GM19372 (cell line): ENCODE data around the gene PLEKHH2.
"Not testable (repeated sequence)": the region's sequence is repeated elsewhere in the genome, so short reads cannot be mapped to it uniquely, and the experiment has no call there.

Source experiments
- ATAC-seq: cut with Tn5 transposase; IDR thresholded peaks from one replicate; pipeline ENCODE4 v1.9.1; 2021; ENCODE audit warnings: mild to moderate bottlenecking, low read depth, moderate library complexity; ENCODE audit not compliant: unreplicated experiment

Gene PLEKHH2

DNA sequence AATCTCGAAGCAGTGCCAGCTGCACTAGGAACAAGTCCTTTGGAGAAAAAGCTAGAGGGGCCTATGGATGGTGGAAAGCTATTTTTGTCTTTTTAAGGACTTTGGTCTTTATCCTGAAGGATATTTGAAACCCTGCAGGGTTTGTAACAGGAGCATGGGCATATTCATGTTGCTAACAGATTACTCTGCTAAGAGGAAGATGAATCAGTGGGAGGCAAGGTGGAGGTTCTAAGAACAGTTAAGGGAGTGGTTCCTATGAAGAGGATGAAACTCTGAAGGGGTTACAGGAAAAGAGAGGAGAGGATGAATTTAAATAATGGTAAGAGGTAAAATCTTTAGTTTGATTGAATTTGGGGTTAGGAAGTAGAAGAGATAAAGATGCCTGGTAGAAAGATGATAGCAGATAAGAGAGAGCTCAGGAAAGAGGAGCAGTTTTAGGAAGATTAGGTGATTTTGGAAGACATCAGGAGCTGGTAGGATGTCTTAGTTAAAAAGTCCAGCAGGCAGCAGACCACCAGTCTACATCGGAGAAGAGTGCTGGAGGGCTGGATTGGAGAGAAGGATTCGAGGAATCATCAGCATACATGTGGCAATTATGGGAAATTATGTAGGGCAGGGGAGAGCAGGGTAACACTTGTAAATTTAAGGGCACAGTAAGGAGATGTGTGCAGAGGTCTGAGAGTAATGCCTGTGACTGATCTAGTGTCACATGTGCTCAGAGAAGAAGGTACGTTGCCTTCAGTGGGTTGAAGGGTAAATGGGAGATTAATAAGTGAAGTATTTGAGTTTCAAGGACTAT is 78.4 kb downstream of the PLEKHH2 start:
- no peak for ATAC-seq

DNA sequence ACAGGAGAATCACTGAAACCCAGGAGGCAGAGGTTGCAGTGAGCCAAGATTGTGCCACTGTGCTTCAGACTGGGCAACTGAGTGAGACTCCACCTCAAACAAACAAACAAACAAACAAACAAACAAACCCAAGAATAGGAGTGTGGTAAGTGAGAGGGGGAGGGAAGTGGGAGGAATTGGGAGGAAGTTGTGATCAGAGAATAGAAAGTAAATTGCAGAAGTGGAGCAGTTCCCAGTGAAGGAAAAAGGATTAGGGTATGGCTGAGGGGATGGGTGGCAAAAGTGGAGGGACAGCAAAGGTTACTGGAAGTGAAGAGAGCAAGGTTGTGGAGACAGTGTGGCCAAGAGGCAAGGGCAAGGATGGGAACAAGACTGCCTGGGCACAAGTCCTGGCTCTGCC is 80.3 kb downstream of the PLEKHH2 start:
- ATAC-seq = no peak

DNA sequence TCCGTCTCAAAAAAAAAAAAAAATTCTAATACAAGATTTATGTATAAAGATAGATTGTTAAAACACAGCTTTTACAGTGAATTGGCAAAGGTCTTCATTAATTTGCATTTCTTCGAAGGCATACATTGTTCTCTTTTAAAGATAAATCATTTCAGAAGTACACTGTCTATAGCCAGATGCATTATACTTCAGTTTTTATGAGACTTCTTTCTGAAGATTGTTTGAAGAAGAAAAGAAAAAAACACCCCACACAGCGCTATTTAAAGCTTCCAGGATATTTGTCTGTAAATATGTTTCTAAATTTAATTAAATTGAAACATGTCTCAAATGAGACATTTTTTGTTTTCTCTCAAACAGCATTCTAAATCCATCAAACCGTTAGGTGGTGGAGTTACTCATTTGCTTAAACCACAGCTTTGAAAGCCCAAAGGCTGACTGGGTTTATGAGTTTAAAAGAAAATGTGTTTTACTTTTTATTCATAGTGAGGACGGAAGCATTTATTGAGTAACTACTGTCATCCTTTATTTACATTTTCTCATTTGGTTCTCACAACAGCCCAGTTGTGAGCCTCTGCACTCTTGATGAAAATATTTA is 81.6 kb downstream of the PLEKHH2 start:
- ATAC-seq = no peak

DNA sequence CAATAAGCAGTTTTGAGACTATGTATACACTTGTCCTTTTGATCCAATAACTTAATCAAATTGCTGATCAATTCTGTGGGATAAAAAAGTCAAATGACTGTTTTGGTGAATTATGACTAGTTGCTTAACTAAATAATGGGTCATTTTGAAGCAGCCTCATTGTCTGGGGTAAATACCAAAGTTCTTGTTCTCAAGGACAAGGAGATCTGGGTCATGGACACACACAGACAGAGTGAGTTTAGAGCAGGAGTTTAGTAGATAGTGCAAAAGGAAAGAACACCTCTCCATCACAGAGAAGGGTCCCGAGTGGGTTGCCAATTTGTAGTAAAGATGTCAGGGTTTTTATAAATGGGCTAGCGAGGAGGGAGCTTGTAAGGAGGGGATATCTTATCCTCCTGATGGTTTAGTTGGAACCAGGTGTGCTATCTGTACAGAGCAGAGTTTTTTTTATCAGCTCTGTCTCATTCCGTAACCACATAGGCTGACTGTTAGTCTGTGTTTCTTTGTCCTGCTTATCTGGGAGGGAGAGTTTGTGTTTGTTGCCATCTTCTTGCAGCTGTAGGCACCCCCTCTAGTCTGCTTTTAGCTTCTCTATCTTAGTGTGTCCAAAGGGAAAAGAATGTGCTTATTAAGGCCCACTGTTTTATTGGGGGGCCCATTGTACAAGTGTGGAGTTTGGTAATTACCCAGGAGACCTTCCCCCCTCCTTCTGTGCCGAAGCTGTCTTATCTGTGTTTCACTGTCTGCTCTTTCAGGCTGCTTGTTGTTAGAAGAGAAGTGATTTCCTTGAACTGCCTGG is 87.9 kb downstream of the PLEKHH2 start:
- ATAC-seq = no peak

DNA sequence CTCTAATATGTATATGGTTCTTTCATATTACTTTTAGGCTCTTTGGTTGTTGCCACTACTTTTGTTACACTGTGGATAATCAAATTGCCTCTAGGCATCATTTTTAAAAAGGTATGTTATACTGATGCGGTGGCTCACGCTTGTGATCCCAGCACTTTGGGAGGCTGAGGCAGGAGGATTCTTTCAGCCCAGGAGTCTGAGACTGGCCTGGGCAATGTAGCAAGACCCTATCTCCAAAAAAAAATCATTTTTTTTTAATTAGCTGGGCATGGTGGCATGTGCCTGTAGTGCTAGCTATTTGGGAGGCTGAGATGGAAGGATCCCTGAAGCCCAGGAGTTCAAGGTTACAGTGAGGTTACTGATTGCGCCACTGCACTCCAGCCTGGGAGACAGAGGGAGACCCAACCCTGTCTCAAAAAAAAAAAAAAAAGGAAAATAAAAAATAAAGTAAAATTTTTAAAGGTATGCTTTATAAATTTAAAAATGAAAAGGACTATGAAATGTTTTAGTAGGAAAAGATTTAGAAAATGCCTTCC is 88.7 kb downstream of the PLEKHH2 start:
- ATAC-seq = no peak

DNA sequence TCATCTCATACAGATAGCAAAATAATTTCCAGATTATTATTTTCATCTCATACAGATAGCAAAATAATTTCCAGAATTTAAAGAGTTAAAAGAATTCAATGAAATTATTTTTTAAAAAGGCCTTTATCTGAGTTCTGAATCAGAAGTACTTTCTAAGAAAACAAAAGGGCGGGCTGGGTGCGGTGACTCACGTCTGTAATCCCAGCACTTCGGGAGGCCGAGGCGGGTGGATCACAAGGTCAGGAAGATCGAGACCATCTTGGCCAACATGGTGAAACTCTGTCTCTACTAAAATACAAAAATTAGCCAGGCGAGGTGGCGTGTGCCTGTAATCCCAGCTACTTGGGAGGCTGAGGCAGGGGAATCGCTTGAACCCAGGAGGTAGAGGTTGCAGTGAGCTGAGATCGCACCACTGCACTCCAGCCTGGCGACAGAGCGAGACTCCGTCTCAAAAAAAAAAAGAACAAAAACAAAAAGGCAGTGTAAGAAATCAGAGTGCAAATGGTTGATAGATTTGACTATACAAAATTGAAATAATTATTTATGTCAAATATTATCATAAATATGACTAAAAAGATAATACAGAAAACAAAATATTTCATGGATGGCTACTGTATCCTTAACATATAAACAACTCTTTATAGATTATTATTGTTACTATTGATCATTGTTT is 90.0 kb downstream of the PLEKHH2 start:
- ATAC-seq = not testable (repeated sequence)

DNA sequence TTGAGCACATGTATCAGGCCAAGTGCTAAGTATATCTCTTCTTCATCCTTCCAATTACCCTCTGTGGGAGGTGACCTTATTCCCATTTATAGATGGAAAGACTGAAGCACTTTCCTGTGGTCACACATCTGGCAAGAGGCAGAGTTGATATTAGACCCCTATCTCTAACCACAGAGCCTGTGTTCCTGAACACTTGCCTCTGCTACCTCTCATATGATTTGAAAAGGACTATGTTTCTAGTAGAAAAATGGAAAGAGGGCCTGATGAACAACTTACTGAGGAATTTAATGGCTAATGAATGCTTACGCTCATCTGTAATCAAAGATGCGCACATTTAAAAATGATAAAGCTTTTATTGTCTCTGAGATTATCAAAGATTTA is 90.6 kb downstream of the PLEKHH2 start:
- no peak for ATAC-seq

DNA sequence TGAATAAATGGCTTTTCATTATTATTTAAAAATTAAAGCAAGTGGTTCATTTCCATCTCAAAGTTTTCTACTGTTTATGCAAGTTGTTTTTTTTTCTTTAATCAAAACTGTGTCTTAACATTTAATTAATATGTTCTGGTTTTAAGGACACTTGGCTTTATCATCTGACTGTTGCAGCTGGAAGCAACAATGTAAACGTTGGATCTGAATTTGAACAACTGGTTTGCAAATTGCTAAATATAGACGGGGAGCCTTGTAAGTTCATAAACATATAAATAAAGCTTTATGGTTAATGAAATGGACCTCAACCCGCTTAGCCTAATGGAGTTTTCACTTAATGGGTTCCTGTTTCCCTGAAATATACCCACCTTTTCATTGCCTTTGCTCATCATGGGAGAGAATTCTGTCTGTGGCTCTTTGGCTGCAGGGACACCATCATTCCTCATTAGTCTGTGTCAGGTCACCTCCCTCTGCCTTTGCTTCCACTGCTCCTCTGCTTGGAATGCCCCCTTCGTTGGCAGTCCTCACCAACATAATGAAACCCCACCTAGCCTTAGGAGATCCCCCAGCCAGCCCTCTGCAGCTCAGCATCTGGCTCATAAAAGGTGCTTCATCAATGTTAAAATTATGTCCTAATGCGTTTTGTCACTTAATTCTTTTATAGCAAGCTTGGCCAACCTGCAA is 92.6 kb downstream of the PLEKHH2 start:
- no peak for ATAC-seq

DNA sequence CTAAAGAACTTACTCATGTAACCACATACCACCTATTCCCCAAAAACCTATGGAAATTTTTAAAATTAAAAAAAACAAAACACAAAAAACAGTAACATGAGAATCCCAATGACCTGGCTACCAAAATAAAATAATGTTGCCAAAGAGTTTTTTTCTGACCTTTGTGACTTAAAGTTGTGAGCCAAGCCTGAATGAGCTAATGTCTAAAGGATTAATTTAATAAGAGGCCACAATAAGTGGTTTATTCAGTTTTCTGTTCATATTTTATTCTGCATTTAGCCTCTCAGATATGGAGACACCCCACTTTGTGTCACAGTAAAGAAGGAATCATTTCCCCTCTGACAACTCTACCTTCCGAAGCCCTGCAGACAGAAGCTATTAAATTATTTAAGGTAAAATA is 94.2 kb downstream of the PLEKHH2 start:
- no peak for ATAC-seq

DNA sequence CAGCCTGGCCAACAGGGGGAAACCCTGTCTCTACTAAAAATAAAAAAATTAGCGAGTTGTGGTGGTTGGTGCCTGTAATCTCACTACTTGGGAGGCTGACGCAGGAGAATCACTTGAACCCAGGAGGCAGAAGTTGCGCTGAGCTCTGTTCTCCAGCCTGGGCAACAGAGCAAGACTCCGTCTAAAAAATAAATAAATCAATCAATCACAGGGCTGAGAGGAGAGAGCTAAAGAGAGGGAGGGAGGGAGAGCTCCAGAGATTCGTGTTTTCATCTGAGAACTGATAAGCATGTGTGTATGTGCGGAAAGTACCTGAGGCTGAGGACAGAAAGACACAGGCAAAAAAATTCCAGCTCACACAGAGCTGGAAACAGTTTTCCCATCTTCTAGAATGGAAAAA is 99.6 kb downstream of the PLEKHH2 start:
- ATAC-seq = no peak

DNA sequence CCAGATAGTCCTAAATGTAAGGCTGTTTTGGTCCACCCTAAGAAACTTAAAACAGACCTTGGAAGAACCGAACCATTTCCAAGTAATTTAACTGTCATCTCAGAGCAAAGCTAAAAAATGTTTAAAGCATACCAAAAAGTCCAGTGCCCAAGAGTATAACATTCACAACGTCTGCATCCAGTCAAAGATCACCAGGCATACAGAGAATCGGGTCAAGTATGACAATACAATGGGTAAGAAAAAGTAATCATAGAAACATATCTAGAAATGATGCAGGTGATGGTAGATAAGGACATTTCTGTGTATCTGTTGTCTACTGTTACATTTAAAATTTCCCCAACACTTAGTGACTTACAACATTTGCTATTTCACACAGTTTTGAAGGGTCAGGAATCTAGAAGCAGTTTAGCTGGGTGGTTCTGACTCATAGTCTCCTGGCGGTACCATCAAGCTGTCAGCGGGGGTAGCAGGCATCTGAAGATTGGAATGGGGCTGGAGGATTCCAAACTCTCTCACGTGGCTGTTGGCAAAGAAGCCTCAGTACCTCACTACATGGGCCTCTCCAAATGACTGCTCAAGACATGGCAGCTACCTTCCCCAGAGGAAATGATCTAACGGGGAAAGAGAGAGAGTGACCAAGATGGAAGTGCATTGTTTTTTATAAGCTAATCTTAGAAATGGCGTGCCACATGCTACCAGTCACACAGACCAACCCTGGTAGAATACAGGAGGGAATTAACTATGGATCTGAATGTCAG is 100.2 kb downstream of the PLEKHH2 start:
- no peak for ATAC-seq

DNA sequence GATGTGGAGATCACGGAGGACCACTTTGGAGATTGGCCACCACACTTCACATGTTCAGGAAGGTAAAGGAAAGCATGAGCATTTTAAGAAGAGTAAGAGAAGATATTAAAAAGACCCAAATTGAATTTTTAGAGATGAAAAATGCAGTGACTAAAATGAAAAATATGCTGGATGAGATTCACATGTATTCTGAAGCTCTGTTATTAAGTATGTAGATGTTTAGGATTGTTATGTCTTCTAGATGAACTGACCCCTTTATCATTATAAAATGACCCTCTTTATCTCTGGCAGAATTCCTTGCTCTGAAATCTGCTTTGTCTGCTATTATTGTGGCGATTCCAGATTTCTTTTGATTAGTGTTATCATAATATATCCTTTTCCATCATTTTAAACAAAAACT is 100.8 kb downstream of the PLEKHH2 start:
- ATAC-seq = no peak

DNA sequence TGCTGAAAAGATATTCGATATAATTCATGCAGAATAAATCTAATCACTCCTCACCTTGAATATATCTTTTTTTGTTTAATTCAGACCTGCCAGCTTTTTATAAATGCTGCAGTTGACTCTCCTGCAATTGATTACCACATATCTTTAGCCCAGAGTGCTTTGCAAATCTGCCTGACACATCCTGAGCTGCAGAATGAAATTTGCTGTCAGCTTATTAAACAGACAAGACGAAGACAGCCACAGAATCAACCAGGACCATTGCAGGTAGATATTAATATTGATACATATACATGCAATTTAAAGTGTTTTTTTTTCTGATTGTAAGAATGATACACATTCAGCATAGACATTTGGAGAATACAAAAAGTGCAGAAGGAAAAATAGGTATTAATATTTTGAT is 101.2 kb downstream of the PLEKHH2 start:
- no peak for ATAC-seq

DNA sequence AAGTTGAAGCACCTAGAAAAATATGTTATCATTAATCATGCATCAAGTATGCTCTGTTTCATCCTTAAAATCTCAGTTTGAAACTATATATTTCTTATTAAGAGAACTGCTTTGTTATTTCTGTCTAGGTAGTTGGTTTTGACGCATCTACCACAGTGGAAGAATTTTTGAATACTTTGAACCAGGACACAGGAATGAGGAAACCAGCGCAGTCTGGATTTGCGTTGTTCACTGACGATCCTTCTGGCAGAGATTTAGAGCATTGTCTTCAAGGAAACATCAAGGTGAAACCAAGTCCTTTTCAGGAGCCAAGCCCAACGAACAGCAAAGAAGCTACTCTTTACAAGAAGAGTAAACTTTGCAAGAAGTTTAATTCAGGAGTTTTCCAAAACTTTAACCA is 106.6 kb downstream of the PLEKHH2 start:
- ATAC-seq = no peak

DNA sequence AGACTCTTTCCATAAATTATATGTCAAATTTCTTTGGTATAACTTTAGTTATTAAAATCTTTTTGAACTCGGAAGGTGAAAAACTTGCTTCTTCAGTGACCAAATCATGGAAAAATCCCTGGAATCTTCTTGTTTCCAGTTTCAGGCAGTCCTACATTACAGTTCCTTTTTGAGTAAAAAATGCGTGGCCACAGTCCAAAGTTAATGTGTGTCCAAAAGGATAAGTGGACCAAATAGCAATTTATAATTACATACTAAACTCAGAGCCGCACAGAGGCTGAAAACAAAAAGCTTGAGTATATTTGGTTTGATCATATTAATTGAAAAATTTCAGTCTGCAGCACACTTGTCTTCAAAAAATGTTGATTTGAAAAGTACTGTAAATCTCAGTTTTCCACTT is 108.4 kb downstream of the PLEKHH2 start:
- no peak for ATAC-seq

DNA sequence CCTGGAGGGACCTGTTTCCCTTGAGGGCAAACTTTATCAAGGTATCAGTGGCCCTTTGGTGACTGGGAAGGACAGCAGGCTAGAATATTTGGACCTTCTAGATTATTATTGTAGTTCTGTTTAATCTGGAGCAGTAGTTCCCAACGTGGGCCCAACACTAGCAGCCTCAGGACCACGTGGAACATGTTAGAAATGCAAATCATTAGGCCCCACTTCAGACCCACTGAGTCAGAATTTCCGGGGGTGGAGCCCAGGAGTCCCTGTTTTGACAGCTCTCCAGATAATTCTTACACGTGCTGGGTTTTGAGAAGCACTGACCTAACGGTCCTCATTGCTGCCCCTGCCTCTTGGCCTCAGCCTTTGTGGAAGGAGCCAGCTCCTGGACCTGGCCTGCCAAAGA is 111.3 kb downstream of the PLEKHH2 start:
- no peak for ATAC-seq

DNA sequence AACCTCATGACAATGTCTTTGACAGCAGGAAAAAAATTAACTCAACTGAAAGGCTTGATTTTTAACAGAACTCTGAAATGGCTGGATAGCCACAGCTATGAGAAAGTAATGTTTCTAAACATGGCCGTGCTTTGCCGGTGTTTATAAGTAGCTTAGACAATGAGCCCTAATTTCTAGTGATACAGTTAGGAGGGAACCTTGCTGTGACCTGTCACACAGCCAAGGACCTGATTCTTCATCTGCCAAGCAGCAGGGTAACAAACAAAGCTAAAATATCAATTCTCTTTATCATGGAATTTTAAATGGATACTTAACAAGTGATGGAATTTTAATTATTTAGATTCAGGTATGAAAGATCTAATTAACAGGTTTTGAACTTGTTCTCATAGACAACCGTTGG is 112.5 kb downstream of the PLEKHH2 start:
- no peak for ATAC-seq

DNA sequence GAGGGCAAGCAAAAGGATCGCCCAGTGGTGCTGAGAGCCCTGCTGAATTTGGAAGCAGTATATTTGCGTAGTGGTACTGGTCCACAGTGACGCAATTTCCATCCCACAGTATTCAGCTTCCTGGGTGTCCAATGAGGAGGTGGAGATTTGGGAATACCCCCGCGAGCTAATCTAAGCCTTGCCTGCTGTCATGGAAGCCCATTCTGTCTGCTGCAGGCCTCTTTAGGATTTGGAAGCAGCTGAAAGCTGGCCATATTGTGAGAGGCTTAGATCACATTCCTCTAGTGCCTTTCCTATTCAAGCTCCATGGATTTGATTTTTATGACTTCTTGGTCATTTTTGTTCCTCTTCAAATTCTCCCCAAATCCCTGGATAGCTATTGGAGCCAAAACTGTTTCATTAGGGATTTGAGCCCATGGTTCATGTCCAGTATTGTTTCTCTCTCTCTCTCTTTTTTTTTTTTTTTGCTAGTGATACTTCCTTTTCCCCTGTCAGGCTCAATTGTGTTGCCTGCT is 114.5 kb downstream of the PLEKHH2 start:
- ATAC-seq = no peak

DNA sequence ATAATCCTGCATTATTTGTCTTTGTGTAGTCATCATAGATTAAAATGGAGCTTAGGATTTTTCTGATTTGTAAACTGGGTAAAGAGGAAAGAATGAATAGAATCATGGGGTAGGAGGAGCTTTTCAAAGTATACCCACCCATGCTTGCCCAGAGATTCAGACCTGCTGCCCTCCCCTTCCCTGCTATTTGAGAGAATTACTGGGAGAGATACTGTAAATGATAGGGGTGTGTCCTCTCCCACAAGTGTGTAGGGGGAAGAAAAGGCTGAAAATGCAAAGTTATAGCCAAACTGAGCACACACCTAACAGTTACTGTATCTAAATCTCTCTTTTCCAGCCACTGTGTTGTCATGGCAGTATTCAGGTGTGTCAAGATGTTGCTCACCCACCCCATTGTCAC is 115.2 kb downstream of the PLEKHH2 start:
- ATAC-seq = no peak
